Tibial nerve (tissue), 4 donors: ENCODE data around the gene CDK5RAP1.

Experiments
- EP300 ChIP-seq, 2 donors: sonication (generic); formaldehyde crosslinking; IDR thresholded peaks; one replicate each; pipeline ENCODE4 v1.6.1; 2017; ENCODE audit warnings: antibody characterized with exemption in 2 of 2, mild to moderate bottlenecking in 1 of 2
- POLR2A ChIP-seq, 2 donors: fragments of 450-650 bp; IDR thresholded peaks; one replicate each; pipeline ENCODE4 v1.6.1; 2017; ENCODE audit warnings: antibody characterized with exemption in 2 of 2, mild to moderate bottlenecking in 2 of 2, moderate library complexity in 2 of 2
- TF ChIP-seq, protein P1 (sequence below), 5 experiments: fragments of 200-600 bp in 3 of 5; fragments of 450-650 bp in 2 of 5; sonication (generic) in 3 of 5; IDR thresholded peaks; one replicate each; pipeline ENCODE4 v1.5.1; 2016 to 2019; ENCODE audit warnings: antibody characterized with exemption in 5 of 5, mild to moderate bottlenecking in 3 of 5, moderate library complexity in 2 of 5

DNA sequence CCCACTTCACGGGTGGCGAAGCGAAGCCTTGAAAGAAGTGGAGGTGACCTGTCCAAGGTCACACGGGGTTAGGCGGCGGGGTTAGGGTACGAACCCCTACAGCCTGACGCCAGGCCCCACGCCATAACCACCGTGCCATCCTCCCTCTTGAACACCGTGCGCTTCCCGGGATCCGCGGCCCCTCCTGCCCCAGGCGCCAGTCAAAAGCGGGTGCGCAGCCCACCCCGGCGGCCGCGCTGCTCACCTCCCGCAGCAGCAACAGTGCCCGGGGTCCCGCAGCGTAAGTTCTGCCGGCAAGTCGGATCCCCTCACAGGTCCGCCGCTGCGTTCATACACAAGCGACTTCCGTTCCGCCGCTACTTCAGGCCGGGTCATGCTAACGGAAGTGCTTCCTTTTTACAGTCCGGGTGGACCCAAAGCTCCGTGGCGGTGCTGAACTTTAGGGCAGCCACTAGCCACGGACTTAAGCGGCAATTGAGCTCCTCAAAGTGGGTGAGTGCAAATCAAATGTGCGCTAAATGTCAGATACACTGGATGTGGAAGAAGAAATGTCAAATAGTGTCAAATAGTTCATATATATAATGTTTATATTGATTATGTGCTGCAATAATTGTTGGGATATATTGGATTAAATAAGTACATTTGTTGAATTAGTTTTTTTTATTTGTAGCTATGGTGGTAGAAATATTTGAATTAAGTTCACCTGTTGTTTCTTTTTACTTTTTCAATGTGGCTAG lies at the start of gene CDK5RAP1:
- TF ChIP-seq, protein P1, sequence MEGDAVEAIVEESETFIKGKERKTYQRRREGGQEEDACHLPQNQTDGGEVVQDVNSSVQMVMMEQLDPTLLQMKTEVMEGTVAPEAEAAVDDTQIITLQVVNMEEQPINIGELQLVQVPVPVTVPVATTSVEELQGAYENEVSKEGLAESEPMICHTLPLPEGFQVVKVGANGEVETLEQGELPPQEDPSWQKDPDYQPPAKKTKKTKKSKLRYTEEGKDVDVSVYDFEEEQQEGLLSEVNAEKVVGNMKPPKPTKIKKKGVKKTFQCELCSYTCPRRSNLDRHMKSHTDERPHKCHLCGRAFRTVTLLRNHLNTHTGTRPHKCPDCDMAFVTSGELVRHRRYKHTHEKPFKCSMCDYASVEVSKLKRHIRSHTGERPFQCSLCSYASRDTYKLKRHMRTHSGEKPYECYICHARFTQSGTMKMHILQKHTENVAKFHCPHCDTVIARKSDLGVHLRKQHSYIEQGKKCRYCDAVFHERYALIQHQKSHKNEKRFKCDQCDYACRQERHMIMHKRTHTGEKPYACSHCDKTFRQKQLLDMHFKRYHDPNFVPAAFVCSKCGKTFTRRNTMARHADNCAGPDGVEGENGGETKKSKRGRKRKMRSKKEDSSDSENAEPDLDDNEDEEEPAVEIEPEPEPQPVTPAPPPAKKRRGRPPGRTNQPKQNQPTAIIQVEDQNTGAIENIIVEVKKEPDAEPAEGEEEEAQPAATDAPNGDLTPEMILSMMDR (IDR thresholded peaks at IDR 0.05): no peak
- TF ChIP-seq EP300 (IDR thresholded peaks at IDR 0.05) (peak; percentile 25 to 90), POLR2A (IDR thresholded peaks at IDR 0.05) (peak in 1 of 2 donors; percentile 38)
